GM21390 (cell line): ENCODE measurements around the gene SLC6A3.
"Not testable (repeated sequence)": the region's sequence is repeated elsewhere in the genome, so short reads cannot be mapped to it uniquely, and the experiment has no call there.

Source experiments
- ATAC-seq: cut with Tn5 transposase; IDR thresholded peaks from one replicate; pipeline ENCODE4 v1.9.1; 2021; ENCODE audit not compliant: unreplicated experiment

Gene SLC6A3

DNA sequence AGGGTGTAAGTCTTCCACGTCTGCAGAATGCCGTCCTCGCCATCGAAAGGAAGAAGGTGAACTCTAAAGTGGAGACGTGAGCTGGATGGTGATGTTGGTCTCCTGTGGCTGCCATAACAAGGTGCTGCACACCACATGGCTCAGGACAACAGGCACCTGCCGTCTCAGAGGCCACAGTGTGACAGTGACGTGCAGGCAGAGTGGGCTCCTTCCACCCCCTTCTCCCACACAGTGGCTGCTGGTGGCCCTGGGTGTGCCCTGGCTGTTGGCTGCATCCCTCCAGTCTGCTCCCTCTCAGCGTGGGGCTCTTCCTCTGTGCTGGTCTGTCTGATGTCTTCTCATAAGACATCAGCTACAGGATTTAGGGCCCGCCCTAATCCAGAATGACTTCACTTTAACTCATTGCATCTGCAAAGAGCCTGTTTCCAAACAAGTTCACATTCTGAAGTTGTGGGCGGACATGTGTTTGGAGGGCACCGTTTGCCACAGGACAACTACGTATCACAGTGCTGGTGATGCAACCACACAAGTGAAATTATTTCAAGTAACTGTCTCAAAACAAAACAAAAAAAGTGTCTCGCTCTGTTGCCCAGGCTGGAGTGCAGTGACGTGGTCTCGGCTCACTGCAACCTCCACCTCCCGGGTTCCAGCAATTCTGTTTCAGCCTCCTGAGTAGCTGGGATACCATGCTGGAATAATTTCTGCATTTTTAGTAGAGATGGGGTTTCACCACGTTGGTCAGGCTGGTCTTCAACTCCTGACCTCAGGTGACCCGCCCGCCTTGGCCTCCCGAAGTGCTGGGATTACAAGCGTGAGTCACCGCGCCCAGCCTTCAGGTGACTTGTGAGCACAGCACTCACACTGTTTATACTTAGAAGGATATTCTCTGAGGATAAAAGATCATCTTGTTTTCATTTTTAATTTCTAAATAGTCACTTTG is 69.1 kb downstream of the SLC6A3 start:
- no peak for ATAC-seq

- ATAC-seq, result no peak
These were observed 70.6 kb downstream of the SLC6A3 start for GRCh38 chr5:1374679-1375055.

- ATAC-seq, result no peak
These were observed 71.1 kb downstream of the SLC6A3 start for GRCh38 chr5:1374030-1374678.

- ATAC-seq, result not testable (repeated sequence)
These were observed 73.3 kb downstream of the SLC6A3 start for GRCh38 chr5:1371972-1372342.

DNA sequence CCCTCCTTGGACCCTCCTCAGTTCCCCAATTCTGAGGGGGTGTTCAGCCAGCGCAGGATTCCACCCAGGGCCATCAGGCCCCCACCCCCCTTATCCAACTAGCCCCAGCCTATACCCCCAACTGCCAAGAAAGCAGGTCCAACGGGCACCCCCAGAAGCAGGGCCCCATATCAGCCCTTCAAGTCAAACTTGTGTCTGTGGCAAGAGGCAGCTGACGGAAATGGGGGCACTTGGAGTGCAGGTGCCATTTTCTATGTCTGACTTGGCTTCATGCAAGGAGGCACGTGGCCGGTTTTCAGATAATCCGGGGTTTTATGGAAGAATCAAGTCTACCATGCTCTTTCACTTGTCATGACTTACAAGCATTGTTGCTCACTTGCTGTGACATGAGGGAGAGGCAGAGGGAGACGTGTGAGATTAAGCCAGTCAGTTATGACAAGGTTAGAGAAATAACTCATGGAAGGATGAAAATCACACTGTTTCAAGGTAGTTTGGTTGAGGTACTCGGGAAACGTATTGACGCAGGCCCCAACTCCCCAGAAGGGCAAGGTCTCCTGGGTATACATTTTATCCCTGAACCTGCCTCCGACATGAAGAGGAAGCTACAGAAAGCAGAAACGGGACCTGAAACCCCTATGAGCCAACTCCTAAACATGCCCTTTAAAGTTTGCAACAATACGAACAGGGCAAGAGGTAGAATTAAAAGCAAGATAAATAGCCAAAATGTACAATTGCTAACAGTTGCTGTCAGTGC is 73.8 kb downstream of the SLC6A3 start:
- no peak for ATAC-seq

DNA sequence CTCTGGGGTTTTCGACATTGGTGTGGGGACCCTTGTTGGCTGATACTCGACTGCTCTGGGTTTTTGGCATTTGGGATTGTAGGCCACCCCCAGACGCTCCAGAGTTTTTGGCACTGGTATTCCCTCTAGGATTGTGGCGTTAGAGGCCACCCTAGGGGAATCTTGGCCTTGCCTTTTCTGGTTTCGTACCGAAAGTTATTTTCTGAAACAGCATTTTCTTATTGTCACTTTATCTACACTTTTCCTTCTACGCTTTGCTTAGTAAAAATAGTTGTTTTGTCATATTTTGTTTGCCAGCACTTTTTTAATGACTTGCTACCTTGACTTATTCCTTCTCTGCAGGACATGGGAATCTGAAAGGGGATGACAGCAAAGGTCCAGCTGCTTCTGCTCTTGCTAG is 75.2 kb downstream of the SLC6A3 start:
- no peak for ATAC-seq

DNA sequence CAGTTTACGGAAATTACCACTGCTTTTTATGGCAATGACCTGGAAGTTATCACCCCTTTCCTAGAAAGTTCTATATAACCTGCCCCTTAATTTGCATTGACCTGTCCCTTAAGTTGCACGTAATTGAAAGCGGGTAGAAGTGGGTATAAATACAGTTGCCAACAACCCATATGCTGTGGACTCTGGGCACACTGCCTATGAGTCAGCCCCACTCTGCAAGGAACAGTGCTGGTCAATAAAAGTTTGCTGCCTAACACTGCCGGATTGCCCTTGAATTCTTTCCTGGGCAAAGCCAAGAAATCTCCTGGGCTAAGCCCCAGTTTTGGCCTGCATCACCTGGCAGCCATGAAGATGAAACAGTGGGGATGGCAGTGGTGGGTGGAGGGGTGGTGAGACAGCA is 76.5 kb downstream of the SLC6A3 start:
- ATAC-seq, result no peak

- ATAC-seq, result no peak
These were observed 77.0 kb downstream of the SLC6A3 start for GRCh38 chr5:1368236-1368635.

DNA sequence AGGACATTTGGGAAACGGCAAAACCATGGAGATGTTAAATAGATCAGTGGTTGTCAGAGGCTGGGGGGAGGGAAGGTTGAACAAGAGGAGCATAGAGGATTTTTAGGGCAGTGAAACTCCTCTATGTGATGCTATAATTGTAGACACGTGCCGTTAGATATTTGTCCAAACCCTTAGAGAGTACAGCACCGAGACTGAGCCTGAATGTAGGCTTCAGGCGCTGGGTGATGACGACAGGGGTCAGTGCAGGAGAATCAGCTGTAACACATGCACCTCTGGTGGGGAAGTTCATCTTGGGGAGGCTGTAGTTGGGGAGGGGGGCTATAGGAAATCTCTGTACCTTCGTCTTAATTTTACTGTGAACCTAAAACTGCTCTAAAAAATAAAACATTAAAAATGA is 78.1 kb downstream of the SLC6A3 start:
- no peak for ATAC-seq

- no peak for ATAC-seq
These were observed 78.7 kb downstream of the SLC6A3 start for GRCh38 chr5:1366514-1366913.

DNA sequence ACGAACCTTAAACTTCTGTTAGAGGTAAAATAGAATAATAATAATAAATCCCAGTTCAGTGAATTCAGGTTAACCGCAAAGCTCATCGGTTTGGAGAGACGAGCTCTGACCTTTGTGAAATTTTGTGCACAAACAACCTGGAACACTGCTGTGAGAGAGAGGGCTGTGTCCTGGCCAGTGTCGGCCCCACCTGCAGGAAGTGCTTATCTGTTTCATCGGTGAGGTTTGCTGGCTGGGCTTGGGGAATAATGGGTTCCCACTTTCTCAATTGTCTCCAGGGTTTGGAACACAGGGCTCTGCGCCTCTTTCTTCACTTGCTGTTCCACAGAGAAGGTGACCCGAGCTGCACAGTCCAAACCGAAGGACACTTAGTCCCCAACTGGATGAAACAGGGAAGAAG is 81.0 kb downstream of the SLC6A3 start:
- no peak for ATAC-seq

- ATAC-seq, result no peak
These were observed 81.7 kb downstream of the SLC6A3 start for GRCh38 chr5:1363581-1363980.

DNA sequence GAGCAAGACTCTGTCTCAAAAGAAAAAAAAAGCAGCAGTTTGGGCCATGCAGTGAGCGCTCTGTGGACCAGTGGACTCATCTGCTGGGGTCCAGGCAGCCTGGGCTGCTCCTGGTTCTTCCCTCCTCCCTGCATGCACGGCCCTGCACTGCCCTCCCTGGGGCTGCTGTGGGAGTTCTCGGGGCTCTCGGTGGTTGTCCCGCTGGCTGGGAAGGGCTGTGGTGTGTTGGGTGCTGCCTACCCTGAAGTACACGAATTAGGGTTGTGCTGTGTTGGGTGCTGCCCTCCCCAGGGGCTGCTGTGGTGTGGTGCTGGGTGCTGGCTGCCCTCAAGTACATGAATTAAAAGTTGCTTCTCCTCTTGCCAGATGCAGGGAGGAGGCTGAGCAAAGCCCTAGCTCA is 82.1 kb downstream of the SLC6A3 start:
- ATAC-seq, result no peak

DNA sequence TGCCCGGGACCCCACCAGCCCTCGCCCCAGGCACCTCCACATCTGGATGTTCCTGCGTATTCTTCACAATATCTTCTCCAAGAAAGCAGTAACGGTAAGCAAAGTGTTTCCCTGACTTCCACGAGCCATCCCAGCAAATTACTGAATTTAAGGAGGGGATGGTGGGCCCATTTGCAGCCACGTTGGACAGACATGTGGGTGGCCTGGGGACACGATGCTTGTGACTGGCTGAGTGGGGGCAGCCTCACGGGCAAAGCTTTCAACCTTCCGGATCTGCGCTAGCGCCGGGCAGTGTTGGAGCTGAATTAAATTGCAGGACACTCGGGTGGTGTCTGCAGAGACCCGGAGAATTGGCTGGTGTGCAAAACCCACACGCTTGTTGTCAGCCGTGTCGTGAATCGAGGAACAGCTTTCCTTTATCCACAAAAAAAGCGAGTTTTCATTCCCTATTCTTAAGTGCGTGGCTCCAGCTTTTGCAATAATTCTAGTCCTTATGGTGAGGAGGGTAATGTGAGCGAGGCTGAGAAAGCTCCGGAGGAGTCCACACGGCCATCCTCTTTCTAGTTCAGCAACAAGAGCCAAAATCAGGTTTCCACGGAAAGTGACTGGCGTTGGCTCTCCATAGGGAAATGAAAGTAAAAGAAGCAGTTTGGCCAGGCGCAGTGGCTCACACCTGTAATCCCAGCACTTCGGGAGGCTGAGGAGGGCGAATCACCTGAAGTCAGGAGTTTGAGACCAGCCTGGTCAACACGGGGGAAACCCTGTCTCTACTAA is 82.8 kb downstream of the SLC6A3 start:
- ATAC-seq, result no peak

DNA sequence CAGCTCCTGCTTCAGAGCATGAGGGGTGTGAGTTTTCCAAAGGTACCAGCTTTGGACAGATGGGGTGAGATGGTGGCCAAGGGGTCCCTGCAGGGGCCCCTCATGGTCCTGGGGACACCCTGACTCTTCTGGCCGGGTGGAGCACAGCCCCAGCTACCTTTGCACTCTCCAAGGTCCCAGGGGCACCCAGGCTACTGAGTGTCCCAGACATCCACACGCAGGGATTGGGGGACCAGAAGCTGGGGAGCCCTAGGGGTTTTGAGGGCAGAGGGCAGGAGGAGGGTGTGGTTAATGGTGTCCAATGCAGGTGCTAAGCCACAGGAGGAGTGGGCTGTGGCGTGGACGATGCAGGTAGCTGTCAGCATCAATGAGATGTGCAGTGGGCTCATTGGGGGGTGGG is 84.4 kb downstream of the SLC6A3 start:
- ATAC-seq, result no peak

DNA sequence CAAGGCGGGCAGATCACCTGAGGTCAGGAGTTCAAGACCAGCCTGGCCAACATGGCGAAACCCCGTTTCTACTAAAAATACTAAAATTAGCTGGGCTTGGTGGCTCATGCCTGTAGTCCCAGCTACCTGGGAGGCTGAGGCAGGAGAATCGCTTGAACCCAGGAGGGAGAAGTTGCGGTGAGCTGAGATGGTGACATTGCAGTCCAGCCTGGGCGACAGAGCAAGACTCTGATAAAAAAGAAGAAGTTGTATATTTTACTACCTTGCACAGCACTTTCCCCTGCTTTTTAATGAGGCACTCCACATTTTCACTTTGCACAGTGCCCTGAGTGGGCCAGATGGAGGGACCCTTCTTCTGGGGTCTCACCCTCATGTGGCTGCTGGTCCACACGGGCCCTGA is 84.9 kb downstream of the SLC6A3 start:
- not testable (repeated sequence) for ATAC-seq

DNA sequence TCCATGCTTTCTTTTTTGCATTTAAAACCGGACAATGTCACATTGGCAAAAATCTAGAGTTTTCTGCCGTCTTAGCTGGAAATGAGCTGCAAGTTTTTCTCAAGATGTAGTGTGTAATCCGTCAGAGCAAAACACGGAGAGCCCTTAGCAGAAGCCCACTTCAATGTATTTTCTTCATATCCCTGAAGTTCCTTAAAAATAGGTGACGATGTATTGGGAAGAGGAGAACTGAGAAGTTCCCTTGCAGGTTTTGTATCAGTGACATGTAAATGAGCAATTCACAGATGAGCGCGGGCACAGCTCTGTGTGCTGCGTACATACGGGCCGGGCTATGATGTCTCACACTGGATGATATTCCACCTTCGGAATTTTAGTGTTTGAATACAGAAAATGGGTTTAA is 85.5 kb downstream of the SLC6A3 start:
- no peak for ATAC-seq

GRCh38 chr5:1359031-1359645 is 86.1 kb downstream of the SLC6A3 start:
- no peak for ATAC-seq

GRCh38 chr5:1358726-1359025 is 86.6 kb downstream of the SLC6A3 start:
- no peak for ATAC-seq

- ATAC-seq, result no peak
These were observed 87.1 kb downstream of the SLC6A3 start for GRCh38 chr5:1357946-1358725.
